GM12891 (cell line): Measurements from ENCODE around the gene CILP2.

Experiments
- POLR2A ChIP-seq: IDR thresholded peaks from 2 replicates; pipeline ENCODE4 v1.6.1; 2011; ENCODE audit warnings: low read depth, low read length, control low read depth
- POLR2AphosphoS5 ChIP-seq: IDR thresholded peaks from 2 replicates; pipeline ENCODE4 v1.6.1; 2011; ENCODE audit warnings: low read depth, low read length, control low read depth

- TF ChIP-seq POLR2A (no peak), POLR2AphosphoS5 (no peak)
Observed at GRCh38 chr19:19490214-19490968, 47.7 kb upstream of the CILP2 start.
